Liver (tissue), 9 donors: ENCODE data around the gene NFYC. TPM values are rescaled to one million over a fixed set of nuclear protein-coding genes. Genes with fewer than 3 reads are reported as not detected.

Experiments
- DNase-seq: peaks from one replicate; pipeline ENCODE4 v3.0.0-alpha.2; 2017; ENCODE audit warnings: low spot score
- H3K27ac ChIP-seq, 2 donors: one replicate each; pipeline ENCODE4 v1.7.0; 2013; ENCODE audit warnings: inconsistent platforms in 2 of 2, low read length in 2 of 2, control low read depth in 1 of 2, low read depth in 1 of 2, mild to moderate bottlenecking in 1 of 2
- H3K27me3 ChIP-seq, 4 donors: one replicate each; pipeline versions ENCODE4 v1.6.1 to v1.7.0; 2013; ENCODE audit warnings: low read length in 3 of 4, inconsistent platforms in 1 of 4, mild to moderate bottlenecking in 1 of 4, moderate library complexity in 1 of 4; ENCODE audit not compliant: control insufficient read depth in 4 of 4, insufficient read depth in 4 of 4
- H3K36me3 ChIP-seq, 4 donors: one replicate each; pipeline versions ENCODE4 v1.6.1 to v1.7.0; 2013; ENCODE audit warnings: low read length in 3 of 4, mild to moderate bottlenecking in 3 of 4, low read depth in 1 of 4, moderate library complexity in 1 of 4; ENCODE audit not compliant: control insufficient read depth in 4 of 4, insufficient read depth in 3 of 4
- H3K4me1 ChIP-seq, 4 donors: one replicate each; pipeline versions ENCODE4 v1.6.1 to v1.7.0; 2013; ENCODE audit warnings: low read length in 3 of 4, mild to moderate bottlenecking in 3 of 4, moderate library complexity in 1 of 4; ENCODE audit not compliant: control insufficient read depth in 4 of 4, insufficient read depth in 4 of 4
- H3K4me3 ChIP-seq, 3 donors: one replicate each; pipeline versions ENCODE4 v1.6.1 to v1.7.0; 2013; ENCODE audit warnings: low read length in 3 of 3, control low read depth in 1 of 3, low read depth in 1 of 3, mild to moderate bottlenecking in 1 of 3
- H3K9ac ChIP-seq, 2 donors: one replicate each; pipeline ENCODE4 v1.7.0; 2013; ENCODE audit warnings: low read length in 2 of 2, mild to moderate bottlenecking in 2 of 2, moderate library complexity in 2 of 2, control low read depth in 1 of 2, low read depth in 1 of 2
- H3K9me3 ChIP-seq, 4 donors: one replicate each; pipeline versions ENCODE4 v1.6.1 to v1.7.0; 2013; ENCODE audit warnings: low read length in 3 of 4; ENCODE audit not compliant: control insufficient read depth in 4 of 4
- CTCF ChIP-seq: fragments of 150-350 bp; IDR thresholded peaks from 2 replicates; pipeline ENCODE4 v1.5.1; 2017; ENCODE audit warnings: improper control_type of control experiment, low read depth, low read length; ENCODE audit not compliant: missing input control
- EGR1 ChIP-seq, 2 donors: IDR thresholded peaks; 2 replicates each; pipeline ENCODE4 v1.6.1; 2016 to 2018; ENCODE audit warnings: antibody characterized with exemption in 2 of 2, low read depth in 2 of 2
- FOXA1 ChIP-seq: IDR thresholded peaks from 2 replicates; pipeline ENCODE4 v1.6.1; 2016; ENCODE audit warnings: antibody characterized with exemption
- FOXA2 ChIP-seq: IDR thresholded peaks from 2 replicates; pipeline ENCODE4 v1.6.1; 2016; ENCODE audit warnings: antibody characterized with exemption
- GABPA ChIP-seq, 2 donors: IDR thresholded peaks in 1 of 2; conservative IDR thresholded peaks in 1 of 2; 2 replicates each; pipeline ENCODE4 v1.6.1; 2016; ENCODE audit warnings: antibody characterized with exemption in 2 of 2, mild to moderate bottlenecking in 1 of 2, moderate library complexity in 1 of 2
- HNF4A ChIP-seq, 2 donors: conservative IDR thresholded peaks; 2 replicates each; pipeline ENCODE4 v1.6.1; 2016; ENCODE audit warnings: antibody characterized with exemption in 2 of 2, mild to moderate bottlenecking in 2 of 2
- HNF4G ChIP-seq: IDR thresholded peaks from 2 replicates; pipeline ENCODE4 v1.6.1; 2016; ENCODE audit warnings: antibody characterized with exemption
- JUND ChIP-seq, 2 donors: IDR thresholded peaks; 2 replicates each; pipeline ENCODE4 v1.6.1; 2016; ENCODE audit warnings: antibody characterized with exemption in 2 of 2
- MAX ChIP-seq: IDR thresholded peaks from 2 replicates; pipeline ENCODE4 v1.6.1; 2016; ENCODE audit warnings: antibody characterized with exemption
- NR2F2 ChIP-seq: IDR thresholded peaks from 2 replicates; pipeline ENCODE4 v1.6.1; 2016; ENCODE audit warnings: antibody characterized with exemption
- RAD21 ChIP-seq, 2 donors: IDR thresholded peaks; 2 replicates each; pipeline ENCODE4 v1.6.1; 2016; ENCODE audit warnings: antibody characterized with exemption in 2 of 2, mild to moderate bottlenecking in 2 of 2
- RXRA ChIP-seq, 2 donors: IDR thresholded peaks; 2 replicates each; pipeline ENCODE4 v1.6.1; 2017 to 2018; ENCODE audit warnings: antibody characterized with exemption in 2 of 2, mild to moderate bottlenecking in 1 of 2
- SP1 ChIP-seq: IDR thresholded peaks from 2 replicates; pipeline ENCODE4 v1.6.1; 2018; ENCODE audit warnings: antibody characterized with exemption, mild to moderate bottlenecking
- TAF1 ChIP-seq: conservative IDR thresholded peaks from 2 replicates; pipeline ENCODE4 v1.6.1; 2016; ENCODE audit warnings: antibody characterized with exemption, mild to moderate bottlenecking
- YY1 ChIP-seq: IDR thresholded peaks from 2 replicates; pipeline ENCODE4 v1.6.1; 2016; ENCODE audit warnings: antibody characterized with exemption, mild to moderate bottlenecking
- WGBS: extraction: QIAGEN DNeasy Blood & Tissue Kit; methylation state at CpG from one replicate; pipeline ENCODE4 v1.1.7; 2013; 5-methylcytosine and 5-hydroxymethylcytosine counted together
- polyA plus RNA-seq, 2 donors: library from polyadenylated mRNA; stranded (reverse) in 1 of 2; unstranded in 1 of 2; fragments of 200-250 nt in 1 of 2; fragments of >200 nt in 1 of 2; fragmentation: Nextera tagmentation in 1 of 2; extraction: Ambion mirVana in 1 of 2; gene quantifications; one replicate each; pipeline versions ENCODE4 v1.2.1 to v1.2.3, GENCODE V29; 2013 to 2015
- total RNA-seq, 2 donors: library from RNA; depleted of rRNA; stranded (reverse); fragments of >200 nt; gene quantifications; one replicate each; pipeline ENCODE4 v1.2.3, GENCODE V29; 2014
- TF ChIP-seq, protein P1 (sequence below): IDR thresholded peaks from 2 replicates; pipeline ENCODE4 v1.6.1; 2016; ENCODE audit warnings: antibody characterized with exemption
- TF ChIP-seq, protein P2 (sequence below): IDR thresholded peaks from 2 replicates; pipeline ENCODE4 v1.6.1; 2016; ENCODE audit warnings: antibody characterized with exemption, mild to moderate bottlenecking
- TF ChIP-seq, protein P3 (sequence below): IDR thresholded peaks from 2 replicates; pipeline ENCODE4 v1.6.1; 2016; ENCODE audit warnings: antibody characterized with exemption
- donor health status: healthy.
- donor health status: healthy.
- donor health status: healthy.
- donor health status: healthy.
- donor health status: healthy.

NFYC gene
- total and polyA plus RNA-seq, 4 donors, result 18.3 to 28.1 (median 26.8) TPM

GRCh38 chr1:40798366-40799281 lies 107.1 kb downstream of the NFYC start:
- no peak overlapping the region for H3K4me3 ChIP-seq
- H3K27ac ChIP-seq, result no peak overlapping the region
- TF ChIP-seq SP1 (no peak), YY1 (no peak), FOXA1 (no peak), EGR1 (IDR thresholded peaks at IDR 0.05; ENCODE audit: low read depth in 2 of 2) (no peak), NR2F2 (no peak), RAD21 (IDR thresholded peaks at IDR 0.05) (no peak), CTCF (no peak), MAX (no peak), JUND (IDR thresholded peaks at IDR 0.05) (no peak), FOXA2 (no peak), TAF1 (no peak), HNF4G (no peak), RXRA (IDR thresholded peaks at IDR 0.05) (no peak), HNF4A (conservative IDR thresholded peaks at IDR 0.05) (no peak), GABPA (IDR thresholded peaks at IDR 0.05 in 1 of 2, conservative IDR thresholded peaks at IDR 0.05 in 1 of 2) (no peak)
- TF ChIP-seq, protein P1, sequence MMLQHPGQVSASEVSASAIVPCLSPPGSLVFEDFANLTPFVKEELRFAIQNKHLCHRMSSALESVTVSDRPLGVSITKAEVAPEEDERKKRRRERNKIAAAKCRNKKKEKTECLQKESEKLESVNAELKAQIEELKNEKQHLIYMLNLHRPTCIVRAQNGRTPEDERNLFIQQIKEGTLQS, result no peak
- TF ChIP-seq, protein P2, sequence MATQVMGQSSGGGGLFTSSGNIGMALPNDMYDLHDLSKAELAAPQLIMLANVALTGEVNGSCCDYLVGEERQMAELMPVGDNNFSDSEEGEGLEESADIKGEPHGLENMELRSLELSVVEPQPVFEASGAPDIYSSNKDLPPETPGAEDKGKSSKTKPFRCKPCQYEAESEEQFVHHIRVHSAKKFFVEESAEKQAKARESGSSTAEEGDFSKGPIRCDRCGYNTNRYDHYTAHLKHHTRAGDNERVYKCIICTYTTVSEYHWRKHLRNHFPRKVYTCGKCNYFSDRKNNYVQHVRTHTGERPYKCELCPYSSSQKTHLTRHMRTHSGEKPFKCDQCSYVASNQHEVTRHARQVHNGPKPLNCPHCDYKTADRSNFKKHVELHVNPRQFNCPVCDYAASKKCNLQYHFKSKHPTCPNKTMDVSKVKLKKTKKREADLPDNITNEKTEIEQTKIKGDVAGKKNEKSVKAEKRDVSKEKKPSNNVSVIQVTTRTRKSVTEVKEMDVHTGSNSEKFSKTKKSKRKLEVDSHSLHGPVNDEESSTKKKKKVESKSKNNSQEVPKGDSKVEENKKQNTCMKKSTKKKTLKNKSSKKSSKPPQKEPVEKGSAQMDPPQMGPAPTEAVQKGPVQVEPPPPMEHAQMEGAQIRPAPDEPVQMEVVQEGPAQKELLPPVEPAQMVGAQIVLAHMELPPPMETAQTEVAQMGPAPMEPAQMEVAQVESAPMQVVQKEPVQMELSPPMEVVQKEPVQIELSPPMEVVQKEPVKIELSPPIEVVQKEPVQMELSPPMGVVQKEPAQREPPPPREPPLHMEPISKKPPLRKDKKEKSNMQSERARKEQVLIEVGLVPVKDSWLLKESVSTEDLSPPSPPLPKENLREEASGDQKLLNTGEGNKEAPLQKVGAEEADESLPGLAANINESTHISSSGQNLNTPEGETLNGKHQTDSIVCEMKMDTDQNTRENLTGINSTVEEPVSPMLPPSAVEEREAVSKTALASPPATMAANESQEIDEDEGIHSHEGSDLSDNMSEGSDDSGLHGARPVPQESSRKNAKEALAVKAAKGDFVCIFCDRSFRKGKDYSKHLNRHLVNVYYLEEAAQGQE, result no peak
- TF ChIP-seq, protein P3, sequence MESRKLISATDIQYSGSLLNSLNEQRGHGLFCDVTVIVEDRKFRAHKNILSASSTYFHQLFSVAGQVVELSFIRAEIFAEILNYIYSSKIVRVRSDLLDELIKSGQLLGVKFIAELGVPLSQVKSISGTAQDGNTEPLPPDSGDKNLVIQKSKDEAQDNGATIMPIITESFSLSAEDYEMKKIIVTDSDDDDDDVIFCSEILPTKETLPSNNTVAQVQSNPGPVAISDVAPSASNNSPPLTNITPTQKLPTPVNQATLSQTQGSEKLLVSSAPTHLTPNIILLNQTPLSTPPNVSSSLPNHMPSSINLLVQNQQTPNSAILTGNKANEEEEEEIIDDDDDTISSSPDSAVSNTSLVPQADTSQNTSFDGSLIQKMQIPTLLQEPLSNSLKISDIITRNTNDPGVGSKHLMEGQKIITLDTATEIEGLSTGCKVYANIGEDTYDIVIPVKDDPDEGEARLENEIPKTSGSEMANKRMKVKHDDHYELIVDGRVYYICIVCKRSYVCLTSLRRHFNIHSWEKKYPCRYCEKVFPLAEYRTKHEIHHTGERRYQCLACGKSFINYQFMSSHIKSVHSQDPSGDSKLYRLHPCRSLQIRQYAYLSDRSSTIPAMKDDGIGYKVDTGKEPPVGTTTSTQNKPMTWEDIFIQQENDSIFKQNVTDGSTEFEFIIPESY, result no peak
- WGBS, result 85% methylated on average over 8 of the region's 8 CpGs
- H3K36me3 ChIP-seq, result no peaks in the 10 kb centered on the region
- H3K4me1 ChIP-seq, result peaks cover 7 to 19% (median 12%) of the 10 kb centered on the region in 4 donors
- no peaks in the 10 kb centered on the region for H3K27me3 ChIP-seq
- H3K9me3 ChIP-seq, result no peaks in the 10 kb centered on the region
- no peak for DNase-seq
- no peak overlapping the region for H3K9ac ChIP-seq
